ENCODE data around the gene ZBTB46. TPM values are rescaled to one million over a fixed set of nuclear protein-coding genes. Genes with fewer than 3 reads are reported as not detected.
A peak's percentile ranks its signal among the peaks of the same experiment; 100 is the strongest.
"Not testable (repeated sequence)": the region's sequence is repeated elsewhere in the genome, so short reads cannot be mapped to it uniquely, and the experiment has no call there.

The ZBTB46 gene
- polyA plus RNA-seq (2012; ENCODE audit: insufficient read depth, insufficient read length), result 1.5 TPM

GRCh38 chr20:63830841-63831588 lies at the start of gene ZBTB46:
TSS of gene ZBTB46 (minus strand) at chr20:63831264. CDS start at chr20:63790757, 40,507 bp downstream.
- no peak within 1 kb of the TSS for H3K4me3 ChIP-seq (ENCODE audit: low read length)
- no peak for DNase-seq (ENCODE audit: low read depth, low spot score)

GRCh38 chr20:63878899-63879663 lies 48.0 kb upstream of the ZBTB46 start:
- no peak for DNase-seq (ENCODE audit: low read depth, low spot score)
- no peak overlapping the region for H3K4me3 ChIP-seq (ENCODE audit: low read length)

- DNase-seq (ENCODE audit: low read depth, low spot score), result no peak
- no peak overlapping the region for H3K4me3 ChIP-seq (ENCODE audit: low read length)
Measured at GRCh38 chr20:63877755-63878470, 46.8 kb upstream of the ZBTB46 start.

GRCh38 chr20:63876489-63877036 lies 45.5 kb upstream of the ZBTB46 start:
- no peak overlapping the region for H3K4me3 ChIP-seq (ENCODE audit: low read length)
- no peak for DNase-seq (ENCODE audit: low read depth, low spot score)

GRCh38 chr20:63874241-63874640 lies 43.2 kb upstream of the ZBTB46 start:
- not testable (repeated sequence) for DNase-seq (ENCODE audit: low read depth, low spot score)

GRCh38 chr20:63873477-63873971 lies 42.5 kb upstream of the ZBTB46 start:
- no peak for DNase-seq (ENCODE audit: low read depth, low spot score)
- no peak overlapping the region for H3K4me3 ChIP-seq (ENCODE audit: low read length)

More at GRCh38 chr20:63874241-63874640, 43.2 kb upstream of the ZBTB46 start:
- H3K4me3 ChIP-seq (ENCODE audit: low read length), result not testable (repeated sequence)

GRCh38 chr20:63868264-63868663 lies 37.2 kb upstream of the ZBTB46 start:
- no peak for DNase-seq (ENCODE audit: low read depth, low spot score)
- no peak overlapping the region for H3K4me3 ChIP-seq (ENCODE audit: low read length)

- not testable (repeated sequence) for H3K4me3 ChIP-seq (ENCODE audit: low read length); DNase-seq (ENCODE audit: low read depth, low spot score)
Measured at GRCh38 chr20:63867042-63867441, 36.0 kb upstream of the ZBTB46 start.

- peak; percentile 99 for DNase-seq (ENCODE audit: low read depth, low spot score)
Measured at GRCh38 chr20:63864978-63865640, 34.0 kb upstream of the ZBTB46 start, which contains the start of gene TPD52L2. TSS of gene TPD52L2 (plus strand) at chr20:63865270. CDS start at chr20:63865366, 96 bp downstream.

GRCh38 chr20:63864545-63864977 lies 33.5 kb upstream of the ZBTB46 start:
- no peak for DNase-seq (ENCODE audit: low read depth, low spot score)
- H3K4me3 ChIP-seq (ENCODE audit: low read length), result peak overlapping the region; percentile 90

More at GRCh38 chr20:63864978-63865640, 34.0 kb upstream of the ZBTB46 start, which contains the start of gene TPD52L2:
- peak within 1 kb of the TSS; percentile 90 for H3K4me3 ChIP-seq (ENCODE audit: low read length)

GRCh38 chr20:63863798-63864544 lies 32.9 kb upstream of the ZBTB46 start:
- DNase-seq (ENCODE audit: low read depth, low spot score), result peak; percentile 79
- H3K4me3 ChIP-seq (ENCODE audit: low read length), result peak overlapping the region; percentile 90

- DNase-seq (ENCODE audit: low read depth, low spot score), result no peak
- H3K4me3 ChIP-seq (ENCODE audit: low read length), result peak overlapping the region; percentile 90
Measured at GRCh38 chr20:63863021-63863797, 32.1 kb upstream of the ZBTB46 start.

- H3K4me3 ChIP-seq (ENCODE audit: low read length), result no peak overlapping the region
- DNase-seq (ENCODE audit: low read depth, low spot score), result no peak
Measured at GRCh38 chr20:63861981-63862901, 31.2 kb upstream of the ZBTB46 start.

GRCh38 chr20:63861365-63861934 lies 30.4 kb upstream of the ZBTB46 start, which contains the start of gene ABHD16B:
TSS of gene ABHD16B (plus strand) at chr20:63861498. CDS start at chr20:63861541, 43 bp downstream.
- no peak for DNase-seq (ENCODE audit: low read depth, low spot score)
- H3K4me3 ChIP-seq (ENCODE audit: low read length), result no peak within 1 kb of the TSS

GRCh38 chr20:63860325-63861051 lies 29.4 kb upstream of the ZBTB46 start:
- no peak for DNase-seq (ENCODE audit: low read depth, low spot score)
- H3K4me3 ChIP-seq (ENCODE audit: low read length), result no peak overlapping the region
